Right atrium auricular region (tissue), 2 donors: Measurements from ENCODE around the gene PTGER3. TPM values are rescaled to one million over a fixed set of nuclear protein-coding genes. Genes with fewer than 3 reads are reported as not detected.

Source experiments
- DNase-seq: peaks from one replicate; pipeline ENCODE4 v3.0.0-alpha.2; 2019; ENCODE audit warnings: low spot score
- H3K27ac ChIP-seq, 2 donors: fragments of 200-600 bp; sonication (generic); 1 replicate in 1 of 2; 2 replicates in 1 of 2; pipeline ENCODE4 v1.5.1; 2016 to 2019
- H3K27me3 ChIP-seq, 2 donors: fragments of 200-600 bp; sonication (generic); one replicate each; pipeline versions ENCODE4 v1.5.1 to v1.6.0; 2017 to 2019
- H3K36me3 ChIP-seq: fragments of 200-600 bp; sonication (generic); one replicate; pipeline ENCODE4 v1.5.1; 2016
- H3K4me1 ChIP-seq, 2 donors: fragments of 200-600 bp; sonication (generic); one replicate each; pipeline versions ENCODE4 v1.5.1 to v1.6.0; 2017 to 2019
- H3K4me3 ChIP-seq, 2 donors: fragments of 200-600 bp; sonication (generic); 1 replicate in 1 of 2; 2 replicates in 1 of 2; pipeline ENCODE4 v1.5.1; 2017 to 2019; ENCODE audit warnings: mild to moderate bottlenecking in 1 of 2, moderate library complexity in 1 of 2
- H3K9me3 ChIP-seq, 2 donors: fragments of 200-600 bp; sonication (generic); one replicate each; pipeline ENCODE4 v1.5.1; 2019
- total RNA-seq, 2 donors: library from RNA; depleted of rRNA; stranded (reverse); fragments of >200 nt; gene quantifications; one replicate each; pipeline ENCODE4 v1.1.0, GENCODE V29; 2016
- TF ChIP-seq, protein P1 (sequence below), 2 donors: fragments of 200-600 bp; sonication (generic); IDR thresholded peaks; one replicate each; pipeline ENCODE4 v1.5.1; 2019; ENCODE audit warnings: antibody characterized with exemption in 2 of 2

The PTGER3 gene
- total RNA-seq, 2 donors from 2014 or later = 0.52 to 4.6 TPM

DNA sequence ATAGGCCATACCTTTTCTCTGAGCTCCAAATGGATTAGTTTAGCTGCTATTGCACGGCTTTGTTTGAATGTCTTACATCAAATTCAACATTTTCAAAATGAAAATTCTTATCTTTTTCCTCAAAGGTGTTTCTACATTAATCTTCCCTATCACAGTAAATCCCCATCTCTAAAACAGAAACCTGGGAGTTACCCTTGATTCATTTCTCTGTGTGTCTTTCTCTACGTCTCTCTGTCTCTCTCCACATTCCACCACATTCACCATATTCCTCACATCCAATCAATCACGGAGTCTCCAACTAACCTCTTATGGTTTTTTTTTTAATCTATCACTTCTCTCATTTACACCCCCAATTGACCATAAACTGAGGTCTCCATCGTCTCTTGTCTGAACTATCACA, 24.1 kb downstream of the PTGER3 start:
- H3K27me3 ChIP-seq = no peaks in the 10 kb centered on the region
- no peak overlapping the region for H3K4me3 ChIP-seq
- no peaks in the 10 kb centered on the region for H3K36me3 ChIP-seq
- TF ChIP-seq, protein P1, sequence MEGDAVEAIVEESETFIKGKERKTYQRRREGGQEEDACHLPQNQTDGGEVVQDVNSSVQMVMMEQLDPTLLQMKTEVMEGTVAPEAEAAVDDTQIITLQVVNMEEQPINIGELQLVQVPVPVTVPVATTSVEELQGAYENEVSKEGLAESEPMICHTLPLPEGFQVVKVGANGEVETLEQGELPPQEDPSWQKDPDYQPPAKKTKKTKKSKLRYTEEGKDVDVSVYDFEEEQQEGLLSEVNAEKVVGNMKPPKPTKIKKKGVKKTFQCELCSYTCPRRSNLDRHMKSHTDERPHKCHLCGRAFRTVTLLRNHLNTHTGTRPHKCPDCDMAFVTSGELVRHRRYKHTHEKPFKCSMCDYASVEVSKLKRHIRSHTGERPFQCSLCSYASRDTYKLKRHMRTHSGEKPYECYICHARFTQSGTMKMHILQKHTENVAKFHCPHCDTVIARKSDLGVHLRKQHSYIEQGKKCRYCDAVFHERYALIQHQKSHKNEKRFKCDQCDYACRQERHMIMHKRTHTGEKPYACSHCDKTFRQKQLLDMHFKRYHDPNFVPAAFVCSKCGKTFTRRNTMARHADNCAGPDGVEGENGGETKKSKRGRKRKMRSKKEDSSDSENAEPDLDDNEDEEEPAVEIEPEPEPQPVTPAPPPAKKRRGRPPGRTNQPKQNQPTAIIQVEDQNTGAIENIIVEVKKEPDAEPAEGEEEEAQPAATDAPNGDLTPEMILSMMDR (IDR thresholded peaks at IDR 0.05) = no peak
- no peak for DNase-seq
- H3K4me1 ChIP-seq = no peaks in the 10 kb centered on the region
- no peak overlapping the region for H3K27ac ChIP-seq
- H3K9me3 ChIP-seq = no peaks in the 10 kb centered on the region

DNA sequence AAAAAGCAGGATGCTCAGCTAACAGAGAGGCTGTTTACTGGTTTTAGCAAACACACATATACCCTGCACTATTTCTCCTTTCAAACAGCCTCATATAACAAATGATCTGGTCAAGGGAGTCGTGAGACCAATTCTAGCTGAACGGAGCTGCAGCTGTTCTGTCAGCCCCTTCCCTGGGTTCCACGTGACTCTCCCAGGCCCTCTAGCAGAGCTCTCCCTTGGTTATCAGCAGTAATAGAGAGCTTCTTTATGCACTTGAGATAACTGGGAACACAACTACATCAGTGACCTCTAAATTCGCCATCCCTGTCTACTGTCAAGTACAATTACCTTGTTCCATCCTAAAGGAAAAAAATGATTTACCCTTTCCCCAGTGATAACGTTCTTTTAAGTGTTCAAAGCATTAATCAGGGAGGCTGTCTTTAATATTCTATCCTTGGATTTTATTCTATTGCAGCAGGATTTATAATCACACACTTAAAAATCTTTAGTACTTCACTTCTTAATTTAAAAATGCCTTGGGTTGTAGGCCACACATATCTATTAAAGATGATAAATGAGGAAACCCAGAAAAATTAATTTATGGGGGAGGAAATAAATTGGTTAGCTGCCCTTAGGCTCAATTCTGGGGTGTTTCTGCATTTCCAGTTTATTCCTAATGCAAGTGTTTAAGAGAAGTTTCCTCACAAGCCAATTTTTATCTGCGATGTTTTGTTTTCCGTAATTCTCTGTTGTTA, 28.2 kb downstream of the PTGER3 start:
- Histone ChIP-seq H3K36me3 (no peaks in the 10 kb centered on the region), H3K4me3 (no peak overlapping the region), H3K9me3 (no peaks in the 10 kb centered on the region), H3K27ac (no peak overlapping the region), H3K27me3 (no peaks in the 10 kb centered on the region), H3K4me1 (no peaks in the 10 kb centered on the region)
- DNase-seq = no peak
- TF ChIP-seq, protein P1 (IDR thresholded peaks at IDR 0.05) = no peak

DNA sequence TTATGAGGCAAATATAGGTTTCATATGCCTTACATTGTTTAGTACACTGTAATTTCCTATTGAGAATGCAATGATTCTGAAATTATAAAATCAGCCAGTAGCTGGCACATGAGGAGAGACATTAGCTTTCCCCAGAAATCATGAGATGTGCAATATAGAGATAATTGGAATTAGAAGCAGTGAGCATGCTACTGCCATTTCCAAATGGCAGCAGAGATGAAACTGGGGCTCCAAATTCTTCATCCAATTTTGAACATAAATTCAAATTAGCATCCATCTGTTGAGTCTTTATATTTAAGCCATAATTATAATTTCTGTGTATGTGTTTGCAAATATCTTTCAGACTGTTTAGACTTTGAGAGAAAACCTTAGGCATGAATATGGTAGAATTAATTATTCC, 28.8 kb downstream of the PTGER3 start:
- Histone ChIP-seq H3K27ac (no peak overlapping the region), H3K4me3 (no peak overlapping the region), H3K27me3 (no peaks in the 10 kb centered on the region), H3K4me1 (no peaks in the 10 kb centered on the region), H3K9me3 (no peaks in the 10 kb centered on the region), H3K36me3 (no peaks in the 10 kb centered on the region)
- DNase-seq = no peak
- TF ChIP-seq, protein P1 (IDR thresholded peaks at IDR 0.05) = no peak

DNA sequence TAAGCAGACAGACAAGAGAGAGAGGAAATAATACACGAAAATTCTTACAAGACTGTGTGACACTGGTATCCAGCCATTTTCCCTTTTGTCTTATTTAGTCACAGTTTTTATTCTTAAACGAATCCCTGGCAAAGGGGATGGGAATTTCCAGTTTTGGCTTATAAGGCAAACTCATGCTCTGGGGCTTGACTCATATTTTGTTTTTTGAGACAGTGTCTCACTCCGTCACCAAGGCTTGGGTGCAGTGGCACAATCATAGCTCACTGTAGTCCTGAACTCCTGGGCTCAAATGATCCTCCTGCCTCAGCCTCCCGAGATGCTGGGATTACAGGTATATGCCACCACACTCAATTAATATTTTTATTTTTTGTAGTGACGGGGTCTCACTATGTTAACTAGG, 31.9 kb downstream of the PTGER3 start:
- no peaks in the 10 kb centered on the region for H3K4me1 ChIP-seq

DNA sequence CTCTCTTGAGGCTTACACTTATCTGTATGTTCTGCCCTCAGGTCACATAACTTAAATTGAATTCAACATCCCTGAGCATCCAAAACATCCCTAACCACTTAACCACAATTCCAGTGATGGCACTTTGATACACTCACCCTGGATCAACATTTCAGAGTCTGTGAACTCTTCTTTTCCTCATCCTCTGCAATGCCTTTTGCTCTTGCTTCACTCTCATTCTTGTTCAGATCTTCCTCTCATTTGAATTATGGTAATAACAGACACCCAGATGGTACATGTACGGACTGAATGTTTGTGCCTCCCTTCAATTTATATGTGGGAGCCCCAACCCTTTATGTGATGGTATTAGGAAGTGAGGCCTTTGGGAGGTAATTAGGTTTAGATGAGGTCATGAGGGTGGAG, 33.4 kb downstream of the PTGER3 start:
- H3K4me3 ChIP-seq = no peak overlapping the region
- H3K27me3 ChIP-seq = no peaks in the 10 kb centered on the region
- no peaks in the 10 kb centered on the region for H3K9me3 ChIP-seq
- TF ChIP-seq, protein P1 (IDR thresholded peaks at IDR 0.05) = no peak
- no peak for DNase-seq
- H3K4me1 ChIP-seq = no peaks in the 10 kb centered on the region
- H3K27ac ChIP-seq = no peak overlapping the region
- H3K36me3 ChIP-seq = no peaks in the 10 kb centered on the region

More for the DNA sequence above, 31.9 kb downstream of the PTGER3 start:
- TF ChIP-seq, protein P1 (IDR thresholded peaks at IDR 0.05) = no peak
- Histone ChIP-seq H3K27me3 (no peaks in the 10 kb centered on the region), H3K9me3 (no peaks in the 10 kb centered on the region), H3K27ac (no peak overlapping the region), H3K4me3 (no peak overlapping the region), H3K36me3 (no peaks in the 10 kb centered on the region)
- no peak for DNase-seq
